Measurements from ENCODE around the gene KDM1B. TPM values are rescaled to one million over a fixed set of nuclear protein-coding genes. Genes with fewer than 3 reads are reported as not detected.
A peak's percentile ranks its signal among the peaks of the same experiment; 100 is the strongest.

KDM1B gene
- total and polyA plus RNA-seq, 9 of the 15 experiments (the other 6 are each of a cell fraction or from before 2014, with no cell fraction given), result 1.4 to 58.9 (median 36.3) TPM

DNA sequence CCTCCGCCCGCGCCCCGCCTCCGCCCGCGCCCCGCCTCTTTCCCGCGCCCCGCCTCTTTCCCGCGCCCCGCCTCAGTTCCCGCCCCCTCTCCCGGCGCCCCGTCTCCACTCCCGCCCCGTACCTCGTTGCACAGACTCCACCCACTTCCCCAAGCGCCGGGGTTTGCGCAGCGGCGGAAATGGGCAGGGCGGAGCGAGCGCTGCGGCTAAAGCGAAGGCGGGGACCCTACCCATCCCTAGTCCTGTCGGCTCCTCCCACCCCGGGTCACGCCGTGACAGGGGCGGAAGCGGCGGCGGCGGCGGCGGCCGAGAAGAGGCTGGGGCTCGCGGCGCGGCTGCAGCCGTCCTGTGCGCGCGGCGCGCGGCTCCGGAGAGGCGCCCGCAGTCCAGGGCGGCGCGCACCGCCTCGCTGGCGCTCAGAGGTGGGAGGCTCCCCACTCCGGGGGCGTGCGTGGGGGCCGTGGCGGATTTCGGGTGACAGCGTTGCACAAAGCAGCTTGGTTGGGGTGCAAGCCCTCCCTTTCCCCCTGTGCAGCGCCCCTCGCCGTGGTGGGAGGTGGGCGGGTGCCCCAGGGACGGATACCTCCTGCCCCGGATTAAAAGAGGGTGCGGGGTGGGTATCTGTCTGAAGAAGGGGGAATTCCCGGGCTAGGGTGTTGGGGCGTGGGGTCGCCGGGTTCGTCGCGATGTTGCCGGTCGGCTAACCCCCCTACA is at the start of gene KDM1B (continued):
- TF ChIP-seq PTTG1 (tag; IDR thresholded peaks at IDR 0.05; ENCODE audit: low read depth) (no peak), ELF1 (tag; IDR thresholded peaks at IDR 0.05) (peak; percentile 70), CXXC5 (CRISPR knock-in tag; IDR thresholded peaks at IDR 0.05) (peak; percentile 89), ZNF184 (CRISPR knock-in tag; IDR thresholded peaks at IDR 0.05) (no peak), SAP30 (IDR thresholded peaks at IDR 0.05; ENCODE audit: borderline replicate concordance, insufficient read depth, low read depth, low read length, poor library complexity, severe bottlenecking) (no peak), ZNF316 (IDR thresholded peaks at IDR 0.05) (no peak), HDAC2 (IDR thresholded peaks at IDR 0.05) (no peak), ZNF165 (CRISPR knock-in tag; IDR thresholded peaks at IDR 0.05; ENCODE audit: borderline replicate concordance) (0 out of 2 replicates have a peak, but pooled peaks have one; percentile 61), RBFOX2 (IDR thresholded peaks at IDR 0.05; ENCODE audit: low read depth, low read length) (peak; percentile 84), ADNP (tag; IDR thresholded peaks at IDR 0.05) (no peak), DACH1 (IDR thresholded peaks at IDR 0.05; ENCODE audit: partially characterized antibody) (no peak), ZBTB17 (CRISPR knock-in tag; IDR thresholded peaks at IDR 0.05) (peak; percentile 70; the same call in 1 of the 2 replicates), ZNF133 (CRISPR knock-in tag; IDR thresholded peaks at IDR 0.05) (no peak), U2AF2 (optimal IDR thresholded peaks at IDR 0.05; ENCODE audit: low read depth, low read length) (no peak), ZNF445 (CRISPR knock-in tag; IDR thresholded peaks at IDR 0.05; ENCODE audit: low read depth) (no peak), NCOA2 (IDR thresholded peaks at IDR 0.05; ENCODE audit: partially characterized antibody in 2 of 2) (no peak), SMAD4 (CRISPR knock-in tag; conservative IDR thresholded peaks at IDR 0.05) (peak; percentile 87), SMARCC2 (IDR thresholded peaks at IDR 0.05; ENCODE audit: low read depth) (no peak)
- TF ChIP-seq, protein P1, sequence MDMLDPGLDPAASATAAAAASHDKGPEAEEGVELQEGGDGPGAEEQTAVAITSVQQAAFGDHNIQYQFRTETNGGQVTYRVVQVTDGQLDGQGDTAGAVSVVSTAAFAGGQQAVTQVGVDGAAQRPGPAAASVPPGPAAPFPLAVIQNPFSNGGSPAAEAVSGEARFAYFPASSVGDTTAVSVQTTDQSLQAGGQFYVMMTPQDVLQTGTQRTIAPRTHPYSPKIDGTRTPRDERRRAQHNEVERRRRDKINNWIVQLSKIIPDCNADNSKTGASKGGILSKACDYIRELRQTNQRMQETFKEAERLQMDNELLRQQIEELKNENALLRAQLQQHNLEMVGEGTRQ (CRISPR knock-in tag; IDR thresholded peaks at IDR 0.05), result no peak
- TF ChIP-seq, protein P2, sequence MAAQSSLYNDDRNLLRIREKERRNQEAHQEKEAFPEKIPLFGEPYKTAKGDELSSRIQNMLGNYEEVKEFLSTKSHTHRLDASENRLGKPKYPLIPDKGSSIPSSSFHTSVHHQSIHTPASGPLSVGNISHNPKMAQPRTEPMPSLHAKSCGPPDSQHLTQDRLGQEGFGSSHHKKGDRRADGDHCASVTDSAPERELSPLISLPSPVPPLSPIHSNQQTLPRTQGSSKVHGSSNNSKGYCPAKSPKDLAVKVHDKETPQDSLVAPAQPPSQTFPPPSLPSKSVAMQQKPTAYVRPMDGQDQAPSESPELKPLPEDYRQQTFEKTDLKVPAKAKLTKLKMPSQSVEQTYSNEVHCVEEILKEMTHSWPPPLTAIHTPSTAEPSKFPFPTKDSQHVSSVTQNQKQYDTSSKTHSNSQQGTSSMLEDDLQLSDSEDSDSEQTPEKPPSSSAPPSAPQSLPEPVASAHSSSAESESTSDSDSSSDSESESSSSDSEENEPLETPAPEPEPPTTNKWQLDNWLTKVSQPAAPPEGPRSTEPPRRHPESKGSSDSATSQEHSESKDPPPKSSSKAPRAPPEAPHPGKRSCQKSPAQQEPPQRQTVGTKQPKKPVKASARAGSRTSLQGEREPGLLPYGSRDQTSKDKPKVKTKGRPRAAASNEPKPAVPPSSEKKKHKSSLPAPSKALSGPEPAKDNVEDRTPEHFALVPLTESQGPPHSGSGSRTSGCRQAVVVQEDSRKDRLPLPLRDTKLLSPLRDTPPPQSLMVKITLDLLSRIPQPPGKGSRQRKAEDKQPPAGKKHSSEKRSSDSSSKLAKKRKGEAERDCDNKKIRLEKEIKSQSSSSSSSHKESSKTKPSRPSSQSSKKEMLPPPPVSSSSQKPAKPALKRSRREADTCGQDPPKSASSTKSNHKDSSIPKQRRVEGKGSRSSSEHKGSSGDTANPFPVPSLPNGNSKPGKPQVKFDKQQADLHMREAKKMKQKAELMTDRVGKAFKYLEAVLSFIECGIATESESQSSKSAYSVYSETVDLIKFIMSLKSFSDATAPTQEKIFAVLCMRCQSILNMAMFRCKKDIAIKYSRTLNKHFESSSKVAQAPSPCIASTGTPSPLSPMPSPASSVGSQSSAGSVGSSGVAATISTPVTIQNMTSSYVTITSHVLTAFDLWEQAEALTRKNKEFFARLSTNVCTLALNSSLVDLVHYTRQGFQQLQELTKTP (IDR thresholded peaks at IDR 0.05; ENCODE audit: low read depth in 1 of 2, partially characterized antibody in 2 of 2), result no peak
- TF ChIP-seq, protein P3, sequence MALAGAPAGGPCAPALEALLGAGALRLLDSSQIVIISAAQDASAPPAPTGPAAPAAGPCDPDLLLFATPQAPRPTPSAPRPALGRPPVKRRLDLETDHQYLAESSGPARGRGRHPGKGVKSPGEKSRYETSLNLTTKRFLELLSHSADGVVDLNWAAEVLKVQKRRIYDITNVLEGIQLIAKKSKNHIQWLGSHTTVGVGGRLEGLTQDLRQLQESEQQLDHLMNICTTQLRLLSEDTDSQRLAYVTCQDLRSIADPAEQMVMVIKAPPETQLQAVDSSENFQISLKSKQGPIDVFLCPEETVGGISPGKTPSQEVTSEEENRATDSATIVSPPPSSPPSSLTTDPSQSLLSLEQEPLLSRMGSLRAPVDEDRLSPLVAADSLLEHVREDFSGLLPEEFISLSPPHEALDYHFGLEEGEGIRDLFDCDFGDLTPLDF (CRISPR knock-in tag; IDR thresholded peaks at IDR 0.05), result no peak

Data from K562 (cell line).